GM23338 (cell line): ENCODE data around the gene EPM2AIP1.

Experiments
- CREB1 ChIP-seq: fragments of 250-450 bp; sonication (Bioruptor Pico); IDR thresholded peaks from 2 replicates; pipeline ENCODE4 v1.5.0; 2020; ENCODE audit warnings: low read depth, mild to moderate bottlenecking, moderate library complexity
- CTCF ChIP-seq, 2 experiments: fragments of 200-600 bp in 1 of 2; sonication (generic) in 1 of 2; conservative IDR thresholded peaks; 2 replicates each; pipeline versions ENCODE4 v1.5.1 to v1.6.1; 2016 to 2017; ENCODE audit warnings: antibody characterized with exemption in 2 of 2, low read depth in 2 of 2, mild to moderate bottlenecking in 2 of 2, moderate library complexity in 1 of 2
- EZH2 ChIP-seq: fragments of 200-600 bp; sonication (generic); IDR thresholded peaks from one replicate; pipeline ENCODE4 v1.8.0; 2017; ENCODE audit warnings: antibody characterized with exemption, mild to moderate bottlenecking, low read depth; ENCODE audit not compliant: unreplicated experiment
- EZH2phosphoT487 ChIP-seq: fragments of 200-600 bp; sonication (generic); IDR thresholded peaks from one replicate; pipeline ENCODE4 v1.8.1; 2018; ENCODE audit warnings: antibody characterized with exemption; ENCODE audit not compliant: unreplicated experiment
- NANOG ChIP-seq: IDR thresholded peaks from 2 replicates; pipeline ENCODE4 v1.6.1; 2016; ENCODE audit warnings: antibody characterized with exemption, borderline replicate concordance
- REST ChIP-seq: IDR thresholded peaks from one replicate; pipeline ENCODE4 v1.6.1; 2018; ENCODE audit warnings: antibody characterized with exemption; ENCODE audit not compliant: unreplicated experiment

- TF ChIP-seq CTCF (conservative IDR thresholded peaks at IDR 0.05; ENCODE audit: low read depth in 2 of 2) (no peak), EZH2phosphoT487 (no peak), EZH2 (no peak), REST (no peak), CREB1 (CRISPR knock-in tag) (no peak), NANOG (no peak)
These were observed 37.7 kb upstream of the EPM2AIP1 start for GRCh38 chr3:37030588-37030987.
